Measurements from ENCODE around the gene CYP19A1. TPM values are rescaled to one million over a fixed set of nuclear protein-coding genes. Genes with fewer than 3 reads are reported as not detected.

CYP19A1 gene
- total and polyA plus RNA-seq, 9 of the 15 experiments (the other 6 are each of a cell fraction or from before 2014, with no cell fraction given): 0.16 to 0.63 (median 0.47) TPM; not detected in 3

- no peak for TF ChIP-seq ELK1 (CRISPR knock-in tag; IDR thresholded peaks at IDR 0.05)
- no peak for TF ChIP-seq CHCHD3 (CRISPR knock-in tag; IDR thresholded peaks at IDR 0.05)
- TF ChIP-seq ZNF232 (CRISPR knock-in tag; IDR thresholded peaks at IDR 0.05): no peak
- no peak for TF ChIP-seq HMG20B (CRISPR knock-in tag; IDR thresholded peaks at IDR 0.05)
Observed at GRCh38 chr15:51288143-51289065, 50.0 kb downstream of the CYP19A1 start (continued).

- TF ChIP-seq NFIX (CRISPR knock-in tag; IDR thresholded peaks at IDR 0.05; ENCODE audit: low read depth) (no peak), NFYB (IDR thresholded peaks at IDR 0.05; ENCODE audit: extremely low read depth, insufficient read length) (no peak), MED1 (CRISPR knock-in tag; IDR thresholded peaks at IDR 0.05; ENCODE audit: borderline replicate concordance) (no peak), SMAD1 (IDR thresholded peaks at IDR 0.05; ENCODE audit: low read depth, low read length, partially characterized antibody) (no peak)
- TF ChIP-seq, protein P1, sequence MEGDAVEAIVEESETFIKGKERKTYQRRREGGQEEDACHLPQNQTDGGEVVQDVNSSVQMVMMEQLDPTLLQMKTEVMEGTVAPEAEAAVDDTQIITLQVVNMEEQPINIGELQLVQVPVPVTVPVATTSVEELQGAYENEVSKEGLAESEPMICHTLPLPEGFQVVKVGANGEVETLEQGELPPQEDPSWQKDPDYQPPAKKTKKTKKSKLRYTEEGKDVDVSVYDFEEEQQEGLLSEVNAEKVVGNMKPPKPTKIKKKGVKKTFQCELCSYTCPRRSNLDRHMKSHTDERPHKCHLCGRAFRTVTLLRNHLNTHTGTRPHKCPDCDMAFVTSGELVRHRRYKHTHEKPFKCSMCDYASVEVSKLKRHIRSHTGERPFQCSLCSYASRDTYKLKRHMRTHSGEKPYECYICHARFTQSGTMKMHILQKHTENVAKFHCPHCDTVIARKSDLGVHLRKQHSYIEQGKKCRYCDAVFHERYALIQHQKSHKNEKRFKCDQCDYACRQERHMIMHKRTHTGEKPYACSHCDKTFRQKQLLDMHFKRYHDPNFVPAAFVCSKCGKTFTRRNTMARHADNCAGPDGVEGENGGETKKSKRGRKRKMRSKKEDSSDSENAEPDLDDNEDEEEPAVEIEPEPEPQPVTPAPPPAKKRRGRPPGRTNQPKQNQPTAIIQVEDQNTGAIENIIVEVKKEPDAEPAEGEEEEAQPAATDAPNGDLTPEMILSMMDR (IDR thresholded peaks at IDR 0.05 in 2 of 3, conservative IDR thresholded peaks at IDR 0.05 in 1 of 3; ENCODE audit: insufficient read depth in 2 of 3, low read depth in 1 of 3, low read length in 3 of 3): peak in 2 of 3 experiments; percentile 9 to 12; a peak in 2 of 6 replicates
- in situ Hi-C loops (cut with MboI): loop anchor here (5.0 kb wide), 1 partner anchor 90 kb away; no protein-coding TSS in a partner anchor
- no peak overlapping the region for H3K27ac ChIP-seq (ENCODE audit: extremely low read depth, low read depth, low read length)
- 0% methylated on average over 1 of the region's 1 CpG for WGBS (ENCODE audit: insufficient coverage, low coverage, missing lambda C conversion rate)
- FAIRE-seq: no peak
- no peak overlapping the region for H2AFZ ChIP-seq (ENCODE audit: low read depth, low read length)
- intact Hi-C loops (cut with micrococcal nuclease): loop anchor here (10.0 kb wide), 1 partner anchor 122 kb away; no protein-coding TSS in a partner anchor
- no peaks in the 10 kb centered on the region for H3K9me1 ChIP-seq (ENCODE audit: control insufficient read depth, insufficient read depth, low read length)
- ChIA-PET POLR2A (interaction anchor here (0.6 to 1.1 kb wide), 5 partner anchors 12 to 59 kb away, joined by 3 to 5 read pairs (median 4); no protein-coding TSS in a partner anchor), CTCF (ENCODE audit: low intra/inter-chr PET ratio) (interaction anchor here (1.2 to 1.4 kb wide), 2 partner anchors 94 to 96 kb away, joined by 4 to 7 read pairs; no protein-coding TSS in a partner anchor)
- H3K9me3 ChIP-seq (replicated peaks; ENCODE audit: control insufficient read depth, insufficient read depth, low read depth, low read length): no peaks in the 10 kb centered on the region
- H3K9ac ChIP-seq (ENCODE audit: insufficient read depth in 1 of 2, low read depth in 2 of 2, low read length in 2 of 2): no peak overlapping the region
- no peaks in the 10 kb centered on the region for H3K36me3 ChIP-seq (ENCODE audit: control insufficient read depth, insufficient read depth, low read length)
- no peaks in the 10 kb centered on the region for H3K4me1 ChIP-seq (replicated peaks in 1 of 2; ENCODE audit: control insufficient read depth in 2 of 2, insufficient read depth in 2 of 2, low read length in 2 of 2)
- no peaks in the 10 kb centered on the region for H4K20me1 ChIP-seq (replicated peaks; ENCODE audit: control insufficient read depth, insufficient read depth, low read length)
- no peak overlapping the region for H3K4me3 ChIP-seq
- no peak overlapping the region for H3K4me2 ChIP-seq (ENCODE audit: insufficient read depth, low read length)
- H3K79me2 ChIP-seq (ENCODE audit: control insufficient read depth, insufficient read depth, low read length): no peaks in the 10 kb centered on the region
- ATAC-seq: no peak
- DNase-seq (ENCODE audit: extremely low read depth in 1 of 4, low spot score in 3 of 4): no peak
- BruUV-seq (replicated peaks): no TSS peak
- H3K27me3 ChIP-seq (ENCODE audit: control insufficient read depth in 2 of 2, insufficient read depth in 2 of 2, low read length in 2 of 2): peaks cover 6 to 50% of the 10 kb centered on the region in 2 experiments; a peak in 4 of 5 replicates
Observed at GRCh38 chr15:51286816-51287215, 51.6 kb downstream of the CYP19A1 start.

Measured in K562 (cell line).